Large intestine (tissue), 3 donors: ENCODE results near the gene GALNT16. TPM values are rescaled to one million over a fixed set of nuclear protein-coding genes. Genes with fewer than 3 reads are reported as not detected.

Experiments
- DNase-seq, 2 donors: peaks; one replicate each; pipeline versions ENCODE4 v3.0.0 to v3.0.0-alpha.2; 2013
- H3K27ac ChIP-seq: one replicate; pipeline ENCODE4 v1.5.1; 2013; ENCODE audit warnings: low read length
- H3K27me3 ChIP-seq: 2 replicates; pipeline ENCODE4 v1.6.1; 2013; ENCODE audit warnings: low read length; ENCODE audit not compliant: control insufficient read depth, insufficient read depth
- H3K36me3 ChIP-seq: 2 replicates; pipeline ENCODE4 v1.6.1; 2013; ENCODE audit warnings: low read length; ENCODE audit not compliant: control insufficient read depth, insufficient read depth
- H3K4me1 ChIP-seq: one replicate; pipeline ENCODE4 v1.6.1; 2013; ENCODE audit warnings: low read length; ENCODE audit not compliant: control insufficient read depth, insufficient read depth
- H3K4me3 ChIP-seq: one replicate; pipeline ENCODE4 v1.5.1; 2013; ENCODE audit warnings: low read length
- H3K9me3 ChIP-seq: one replicate; pipeline ENCODE4 v1.6.1; 2013; ENCODE audit warnings: mild to moderate bottlenecking, low read depth, low read length, moderate library complexity; ENCODE audit not compliant: control insufficient read depth
- WGBS: methylation state at CpG from one replicate; pipeline ENCODE4 v1.1.5; 2013; ENCODE audit warnings: low lambda C conversion rate; ENCODE audit not compliant: insufficient coverage; 5-methylcytosine and 5-hydroxymethylcytosine counted together
- polyA plus RNA-seq: library from polyadenylated mRNA; unstranded; fragments of 120-200 nt; gene quantifications from one replicate; pipeline ENCODE4 v1.2.1, GENCODE V29; 2013

Gene GALNT16
- polyA plus RNA-seq, 1 donor: 20.4 TPM

- no peak for DNase-seq
- H3K36me3 ChIP-seq: peaks cover 67% of the 10 kb centered on the region
- H3K27ac ChIP-seq: no peak overlapping the region
- H3K9me3 ChIP-seq: no peaks in the 10 kb centered on the region
- H3K4me1 ChIP-seq: peaks cover 7% of the 10 kb centered on the region
- WGBS: no CpG with 5 or more reads among the region's 1 CpG
- no peak overlapping the region for H3K4me3 ChIP-seq
- H3K27me3 ChIP-seq: no peaks in the 10 kb centered on the region
Measured at GRCh38 chr14:69237142-69237541, 22.8 kb upstream of the GALNT16 start.

- DNase-seq: no peak
- no peaks in the 10 kb centered on the region for H3K9me3 ChIP-seq
- no peak overlapping the region for H3K27ac ChIP-seq
- H3K27me3 ChIP-seq: no peaks in the 10 kb centered on the region
- H3K4me1 ChIP-seq: peaks cover 7% of the 10 kb centered on the region
- no CpG with 5 or more reads among the region's 12 CpGs for WGBS
- H3K36me3 ChIP-seq: peaks cover 64% of the 10 kb centered on the region
- no peak overlapping the region for H3K4me3 ChIP-seq
Measured at GRCh38 chr14:69237584-69237983, 22.4 kb upstream of the GALNT16 start.

GRCh38 chr14:69238883-69239282 lies 21.1 kb upstream of the GALNT16 start:
- Histone ChIP-seq H3K4me3 (no peak overlapping the region), H3K4me1 (peaks cover 7% of the 10 kb centered on the region), H3K27ac (no peak overlapping the region), H3K36me3 (peaks cover 62% of the 10 kb centered on the region), H3K27me3 (no peaks in the 10 kb centered on the region), H3K9me3 (no peaks in the 10 kb centered on the region)
- no peak for DNase-seq
- WGBS: 88% methylated on average over 1 of the region's 4 CpGs

GRCh38 chr14:69240527-69241173 lies 19.3 kb upstream of the GALNT16 start:
- DNase-seq: no peak
- H3K4me1 ChIP-seq: peaks cover 7% of the 10 kb centered on the region
- no peak overlapping the region for H3K27ac ChIP-seq
- no peak overlapping the region for H3K4me3 ChIP-seq
- no peaks in the 10 kb centered on the region for H3K27me3 ChIP-seq
- peaks cover 49% of the 10 kb centered on the region for H3K36me3 ChIP-seq
- H3K9me3 ChIP-seq: no peaks in the 10 kb centered on the region
- no CpG with 5 or more reads among the region's 13 CpGs for WGBS

- Histone ChIP-seq H3K27ac (no peak overlapping the region), H3K9me3 (no peaks in the 10 kb centered on the region), H3K4me1 (peaks cover 7% of the 10 kb centered on the region), H3K36me3 (peaks cover 40% of the 10 kb centered on the region), H3K27me3 (no peaks in the 10 kb centered on the region), H3K4me3 (no peak overlapping the region)
- DNase-seq: peak in 1 of 2 donors; percentile 44
- WGBS: no CpG with 5 or more reads among the region's 2 CpGs
Measured at GRCh38 chr14:69241577-69241976, 18.4 kb upstream of the GALNT16 start.

GRCh38 chr14:69242311-69243224 lies 17.4 kb upstream of the GALNT16 start:
- Histone ChIP-seq H3K27me3 (no peaks in the 10 kb centered on the region), H3K4me3 (no peak overlapping the region), H3K36me3 (peaks cover 30% of the 10 kb centered on the region), H3K4me1 (peaks cover 7% of the 10 kb centered on the region), H3K9me3 (no peaks in the 10 kb centered on the region), H3K27ac (no peak overlapping the region)
- 71% methylated on average over 4 of the region's 10 CpGs for WGBS
- DNase-seq: peak in 1 of 2 donors; percentile 65

- no CpG with 5 or more reads among the region's 3 CpGs for WGBS
- Histone ChIP-seq H3K9me3 (no peaks in the 10 kb centered on the region), H3K27ac (no peak overlapping the region), H3K4me1 (peaks cover 7% of the 10 kb centered on the region), H3K27me3 (no peaks in the 10 kb centered on the region), H3K36me3 (peaks cover 14% of the 10 kb centered on the region), H3K4me3 (no peak overlapping the region)
- DNase-seq: no peak
Measured at GRCh38 chr14:69244946-69245345, 15.0 kb upstream of the GALNT16 start.

GRCh38 chr14:69246331-69246730 lies 13.6 kb upstream of the GALNT16 start:
- Histone ChIP-seq H3K27ac (no peak overlapping the region), H3K4me1 (peaks cover 6% of the 10 kb centered on the region), H3K9me3 (no peaks in the 10 kb centered on the region), H3K27me3 (no peaks in the 10 kb centered on the region), H3K36me3 (peaks cover under 1% of the 10 kb centered on the region), H3K4me3 (no peak overlapping the region)
- WGBS: no CpG with 5 or more reads among the region's 3 CpGs
- no peak for DNase-seq

- no peak overlapping the region for H3K4me3 ChIP-seq
- no CpG with 5 or more reads among the region's 3 CpGs for WGBS
- H3K4me1 ChIP-seq: no peaks in the 10 kb centered on the region
- H3K27ac ChIP-seq: no peak overlapping the region
- no peaks in the 10 kb centered on the region for H3K9me3 ChIP-seq
- H3K27me3 ChIP-seq: no peaks in the 10 kb centered on the region
- DNase-seq: peak in 1 of 2 donors; percentile 9
- H3K36me3 ChIP-seq: no peaks in the 10 kb centered on the region
Measured at GRCh38 chr14:69247676-69248440, 12.1 kb upstream of the GALNT16 start.

GRCh38 chr14:69249603-69250002 lies 10.4 kb upstream of the GALNT16 start:
- no peak overlapping the region for H3K4me3 ChIP-seq
- H3K36me3 ChIP-seq: no peaks in the 10 kb centered on the region
- WGBS: 100% methylated on average over 2 of the region's 5 CpGs
- no peaks in the 10 kb centered on the region for H3K9me3 ChIP-seq
- no peak overlapping the region for H3K27ac ChIP-seq
- no peaks in the 10 kb centered on the region for H3K4me1 ChIP-seq
- no peak for DNase-seq
- H3K27me3 ChIP-seq: no peaks in the 10 kb centered on the region
